Measurements from ENCODE around the gene TMEM174. TPM values are rescaled to one million over a fixed set of nuclear protein-coding genes. Genes with fewer than 3 reads are reported as not detected.
A peak's percentile ranks its signal among the peaks of the same experiment; 100 is the strongest.

TMEM174 gene
- total RNA-seq, 1 donor from 2014 or later = not detected

DNA sequence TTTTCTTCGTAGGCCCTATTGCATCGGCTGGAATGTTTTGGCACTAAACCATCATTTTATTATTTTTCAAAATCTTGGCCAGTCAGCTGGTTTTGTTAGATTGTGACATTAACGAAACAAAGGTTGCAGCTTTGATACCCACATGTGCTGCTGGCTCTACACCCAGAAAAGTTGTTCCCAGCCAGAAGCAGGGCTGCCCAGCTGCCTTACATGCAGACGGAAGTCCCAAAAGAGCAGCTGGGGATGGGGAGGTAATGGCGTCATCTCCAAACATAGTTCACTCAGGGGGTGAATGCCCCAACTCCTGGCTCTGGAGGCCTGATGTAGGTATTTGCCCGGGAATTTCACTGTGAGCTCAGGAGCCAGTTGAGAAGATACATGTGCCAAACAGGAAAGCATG lies 29.3 kb upstream of the TMEM174 start:
- H3K27ac Mint-ChIP-seq = no peak overlapping the region
- no peaks in the 10 kb centered on the region for H3K27me3 Mint-ChIP-seq
- no peaks in the 10 kb centered on the region for H3K36me3 Mint-ChIP-seq (ENCODE audit: insufficient read depth)
- no peak overlapping the region for H3K4me3 Mint-ChIP-seq (ENCODE audit: low read depth)
- no peaks in the 10 kb centered on the region for H3K4me1 Mint-ChIP-seq (ENCODE audit: low read depth)
- H3K9me3 Mint-ChIP-seq (ENCODE audit: low read depth) = no peaks in the 10 kb centered on the region
- TF ChIP-seq, protein P1, sequence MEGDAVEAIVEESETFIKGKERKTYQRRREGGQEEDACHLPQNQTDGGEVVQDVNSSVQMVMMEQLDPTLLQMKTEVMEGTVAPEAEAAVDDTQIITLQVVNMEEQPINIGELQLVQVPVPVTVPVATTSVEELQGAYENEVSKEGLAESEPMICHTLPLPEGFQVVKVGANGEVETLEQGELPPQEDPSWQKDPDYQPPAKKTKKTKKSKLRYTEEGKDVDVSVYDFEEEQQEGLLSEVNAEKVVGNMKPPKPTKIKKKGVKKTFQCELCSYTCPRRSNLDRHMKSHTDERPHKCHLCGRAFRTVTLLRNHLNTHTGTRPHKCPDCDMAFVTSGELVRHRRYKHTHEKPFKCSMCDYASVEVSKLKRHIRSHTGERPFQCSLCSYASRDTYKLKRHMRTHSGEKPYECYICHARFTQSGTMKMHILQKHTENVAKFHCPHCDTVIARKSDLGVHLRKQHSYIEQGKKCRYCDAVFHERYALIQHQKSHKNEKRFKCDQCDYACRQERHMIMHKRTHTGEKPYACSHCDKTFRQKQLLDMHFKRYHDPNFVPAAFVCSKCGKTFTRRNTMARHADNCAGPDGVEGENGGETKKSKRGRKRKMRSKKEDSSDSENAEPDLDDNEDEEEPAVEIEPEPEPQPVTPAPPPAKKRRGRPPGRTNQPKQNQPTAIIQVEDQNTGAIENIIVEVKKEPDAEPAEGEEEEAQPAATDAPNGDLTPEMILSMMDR (IDR thresholded peaks at IDR 0.05; ENCODE audit: unreplicated experiment) = no peak
- no peak for DNase-seq (ENCODE audit: low spot score, unreplicated experiment)

DNA sequence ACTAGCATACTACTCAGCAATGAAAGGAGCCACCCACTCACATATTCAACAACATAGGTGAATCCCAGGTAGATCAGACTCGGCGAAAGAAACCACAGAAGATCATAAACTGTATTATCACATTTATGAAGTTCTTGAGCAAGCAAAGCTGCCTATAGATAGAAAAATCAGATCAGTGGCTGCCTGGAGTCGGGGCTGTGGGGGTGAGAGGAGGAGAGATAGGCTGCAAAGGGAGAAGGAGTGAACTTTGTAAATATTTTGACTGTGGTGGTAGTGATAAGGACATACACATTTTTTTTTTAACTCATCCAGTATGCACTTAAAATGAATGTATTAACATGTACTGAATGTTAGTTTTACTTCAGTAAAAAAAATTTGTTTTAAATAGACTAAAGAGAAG lies 23.5 kb upstream of the TMEM174 start:
- no peak for DNase-seq (ENCODE audit: low spot score, unreplicated experiment)
- H3K27me3 Mint-ChIP-seq = peaks cover 14% of the 10 kb centered on the region
- no peaks in the 10 kb centered on the region for H3K36me3 Mint-ChIP-seq (ENCODE audit: insufficient read depth)
- no peak overlapping the region for H3K4me3 Mint-ChIP-seq (ENCODE audit: low read depth)
- H3K4me1 Mint-ChIP-seq (ENCODE audit: low read depth) = peaks cover 11% of the 10 kb centered on the region
- TF ChIP-seq, protein P1 (IDR thresholded peaks at IDR 0.05; ENCODE audit: unreplicated experiment) = no peak
- no peak overlapping the region for H3K27ac Mint-ChIP-seq
- no peaks in the 10 kb centered on the region for H3K9me3 Mint-ChIP-seq (ENCODE audit: low read depth)

- no peak for DNase-seq (ENCODE audit: low spot score, unreplicated experiment)
- Mint-ChIP-seq H3K27ac (no peak overlapping the region), H3K4me3 (ENCODE audit: low read depth) (no peak overlapping the region), H3K27me3 (peaks cover 14% of the 10 kb centered on the region), H3K36me3 (ENCODE audit: insufficient read depth) (no peaks in the 10 kb centered on the region), H3K4me1 (ENCODE audit: low read depth) (peaks cover 11% of the 10 kb centered on the region), H3K9me3 (ENCODE audit: low read depth) (no peaks in the 10 kb centered on the region)
- TF ChIP-seq, protein P1 (IDR thresholded peaks at IDR 0.05; ENCODE audit: unreplicated experiment) = no peak
Measured at GRCh38 chr5:73150876-73151275, 22.1 kb upstream of the TMEM174 start.

DNA sequence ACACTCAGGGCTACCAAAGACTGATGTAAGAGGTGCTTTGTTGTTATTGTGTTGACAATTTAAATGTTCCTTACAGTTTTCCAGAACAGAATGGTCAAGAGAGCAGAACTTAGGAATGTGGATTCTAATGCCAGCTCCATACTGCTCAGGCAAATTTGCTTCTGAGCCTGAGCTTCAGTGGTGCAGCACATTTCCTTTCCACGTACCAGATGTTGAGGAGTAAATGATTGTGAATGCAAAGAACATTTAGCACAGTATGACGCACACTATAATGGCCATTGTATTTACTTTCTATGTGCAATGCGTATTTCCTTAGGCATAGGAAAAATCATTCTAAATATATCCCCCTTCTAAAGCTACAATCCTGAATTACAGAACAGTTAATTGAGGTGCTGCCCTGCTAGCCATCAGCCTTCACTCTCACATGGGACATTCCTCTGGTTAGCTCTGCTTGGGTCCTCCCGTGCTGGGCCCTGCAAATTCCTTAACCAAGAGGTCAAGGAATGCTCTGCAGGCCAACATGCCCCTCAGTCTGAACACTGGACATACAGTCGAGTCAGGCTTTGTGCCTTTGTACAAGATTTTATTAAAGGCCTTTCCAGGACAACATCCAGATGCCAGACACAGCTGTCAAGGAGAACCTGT lies 21.1 kb upstream of the TMEM174 start:
- Mint-ChIP-seq H3K9me3 (ENCODE audit: low read depth) (no peaks in the 10 kb centered on the region), H3K27me3 (peaks cover 14% of the 10 kb centered on the region), H3K27ac (no peak overlapping the region), H3K4me1 (ENCODE audit: low read depth) (peaks cover 11% of the 10 kb centered on the region), H3K36me3 (ENCODE audit: insufficient read depth) (no peaks in the 10 kb centered on the region), H3K4me3 (ENCODE audit: low read depth) (no peak overlapping the region)
- no peak for DNase-seq (ENCODE audit: low spot score, unreplicated experiment)
- TF ChIP-seq, protein P1 (IDR thresholded peaks at IDR 0.05; ENCODE audit: unreplicated experiment) = no peak

DNA sequence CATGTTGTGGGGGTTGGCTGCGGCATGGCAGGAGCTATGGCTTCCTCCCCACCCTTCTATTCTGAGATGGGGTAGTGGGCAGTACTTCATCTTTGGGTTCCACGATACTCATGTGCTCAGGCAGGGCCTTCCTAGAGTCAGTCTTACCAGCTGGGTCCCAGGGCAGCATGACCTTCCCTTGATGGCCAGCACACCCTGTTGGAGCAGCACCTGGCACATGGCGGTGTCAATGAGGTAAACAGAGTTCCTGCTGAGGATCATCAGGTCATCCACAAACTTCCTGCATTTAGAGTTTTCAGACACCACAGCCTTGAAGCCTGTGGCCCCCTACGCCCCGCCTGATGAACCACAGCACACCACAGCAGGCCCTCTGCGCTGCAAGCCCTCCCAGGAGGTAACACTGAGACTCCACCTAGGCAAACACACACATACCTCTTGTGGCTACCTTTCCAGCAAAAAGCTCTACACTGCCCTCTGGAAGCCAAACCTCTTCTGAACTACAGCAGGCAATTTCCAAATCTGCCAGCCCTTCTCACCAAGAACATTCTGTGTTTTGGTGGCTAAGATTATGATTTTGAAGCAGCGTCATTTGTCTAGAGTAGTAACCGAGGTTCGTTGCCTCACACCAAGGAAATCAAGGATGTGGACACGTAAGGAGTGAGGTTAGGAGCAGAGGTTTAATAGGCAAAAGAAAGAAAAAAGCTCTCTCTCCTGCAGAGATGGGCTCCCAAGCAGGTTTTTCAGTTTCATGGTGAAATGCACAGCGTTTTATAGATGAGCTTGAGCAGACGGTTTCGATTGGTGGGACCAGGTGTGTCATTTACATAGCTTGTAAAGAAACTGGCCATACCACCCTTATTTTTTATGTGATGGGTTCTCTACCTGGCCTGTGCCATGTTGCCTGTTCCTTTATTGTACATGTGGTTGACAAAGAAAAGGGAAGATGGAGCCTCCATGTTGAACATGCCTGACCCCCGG lies 20.3 kb upstream of the TMEM174 start:
- Mint-ChIP-seq H3K4me1 (ENCODE audit: low read depth) (peaks cover 11% of the 10 kb centered on the region), H3K4me3 (ENCODE audit: low read depth) (no peak overlapping the region), H3K9me3 (ENCODE audit: low read depth) (no peaks in the 10 kb centered on the region), H3K27me3 (peaks cover 17% of the 10 kb centered on the region), H3K27ac (no peak overlapping the region), H3K36me3 (ENCODE audit: insufficient read depth) (no peaks in the 10 kb centered on the region)
- no peak for DNase-seq (ENCODE audit: low spot score, unreplicated experiment)
- TF ChIP-seq, protein P1 (IDR thresholded peaks at IDR 0.05; ENCODE audit: unreplicated experiment) = peak; percentile 17

All from progenitor cell of endocrine pancreas (in vitro differentiated cells).